Vagina (tissue), 2 donors: ENCODE data around the gene DIP2A. TPM values are rescaled to one million over a fixed set of nuclear protein-coding genes. Genes with fewer than 3 reads are reported as not detected.

Experiments used
- DNase-seq, 2 donors: peaks; one replicate each; pipeline ENCODE4 v3.0.0-alpha.2; 2017; ENCODE audit errors: extremely low spot score in 2 of 2
- H3K27ac ChIP-seq: fragments of 200-600 bp; sonication (generic); one replicate; pipeline ENCODE4 v1.5.1; 2019
- H3K27me3 ChIP-seq: fragments of 200-600 bp; sonication (generic); one replicate; pipeline ENCODE4 v1.5.1; 2019
- H3K36me3 ChIP-seq, 2 donors: fragments of 200-600 bp; sonication (generic); one replicate each; pipeline ENCODE4 v1.5.1; 2017 to 2019
- H3K4me1 ChIP-seq: fragments of 200-600 bp; sonication (generic); one replicate; pipeline ENCODE4 v1.5.1; 2019
- H3K4me3 ChIP-seq, 2 donors: fragments of 200-600 bp; sonication (generic); 1 replicate in 1 of 2; 2 replicates in 1 of 2; pipeline ENCODE4 v1.5.1; 2016 to 2019
- H3K9me3 ChIP-seq: fragments of 200-600 bp; sonication (generic); one replicate; pipeline ENCODE4 v1.5.1; 2019
- CTCF ChIP-seq, 3 experiments: fragments of 450-650 bp in 2 of 3; fragments of 200-600 bp in 1 of 3; sonication (generic) in 1 of 3; IDR thresholded peaks; one replicate each; pipeline ENCODE4 v1.5.1; 2017 to 2019; ENCODE audit warnings: antibody characterized with exemption in 3 of 3, mild to moderate bottlenecking in 2 of 3, moderate library complexity in 2 of 3
- POLR2A ChIP-seq, 2 donors: fragments of 450-650 bp; IDR thresholded peaks; one replicate each; pipeline ENCODE4 v1.6.1; 2017; ENCODE audit warnings: antibody characterized with exemption in 2 of 2, mild to moderate bottlenecking in 2 of 2, moderate library complexity in 2 of 2
- POLR2AphosphoS5 ChIP-seq, 2 donors: sonication (generic); formaldehyde crosslinking; IDR thresholded peaks; one replicate each; pipeline ENCODE4 v1.9.0; 2017; ENCODE audit warnings: antibody characterized with exemption in 2 of 2, mild to moderate bottlenecking in 2 of 2, low read depth in 1 of 2; ENCODE audit not compliant: insufficient read depth in 1 of 2
- intact Hi-C: fragments of 100-400 bp; cut with DNase I; formaldehyde crosslinking; loops from one replicate; pipeline ENCODE4 v1.15.1; 2023
- total RNA-seq: library from RNA; depleted of rRNA; stranded (reverse); fragments of >200 nt; gene quantifications from one replicate; pipeline ENCODE4 v1.2.3, GENCODE V29; 2016

The DIP2A gene
- total RNA-seq, 1 donor from 2014 or later: 46.2 TPM

DNA sequence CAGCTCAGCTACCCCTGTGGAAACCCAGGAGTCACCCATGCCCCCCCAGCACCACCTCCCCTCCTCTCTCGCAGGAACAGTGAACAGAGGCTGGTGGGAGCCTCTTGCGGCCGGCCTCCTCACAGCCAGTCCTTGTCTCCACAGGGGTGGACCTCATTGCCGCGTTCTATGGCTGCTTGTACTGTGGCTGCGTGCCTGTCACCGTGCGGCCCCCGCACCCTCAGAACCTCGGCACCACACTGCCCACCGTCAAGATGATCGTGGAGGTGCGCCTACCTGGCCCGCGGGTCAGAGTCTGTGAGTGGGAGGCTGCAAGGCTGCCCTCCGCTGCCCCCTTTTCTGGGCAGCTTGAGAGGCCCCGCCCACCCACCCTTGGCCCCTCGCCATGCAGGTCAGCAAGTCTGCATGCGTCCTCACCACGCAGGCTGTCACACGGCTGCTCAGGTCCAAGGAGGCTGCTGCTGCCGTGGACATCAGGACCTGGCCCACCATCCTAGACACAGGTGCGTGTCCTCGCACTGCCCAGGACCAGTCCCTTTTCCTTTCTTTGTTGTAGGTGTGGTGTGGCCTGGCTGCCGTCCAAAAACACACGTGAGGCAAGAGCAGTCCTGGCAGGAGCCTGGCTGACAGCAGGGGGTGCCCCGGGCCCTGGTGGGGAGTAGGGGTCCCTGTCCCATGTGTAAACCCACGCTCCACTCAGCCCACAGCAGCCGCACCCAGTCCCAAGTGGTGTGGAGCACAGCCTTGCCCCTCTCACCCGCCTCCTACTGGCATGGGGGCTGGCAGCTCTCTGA is 95.9 kb downstream of the DIP2A start:
- intact Hi-C loops: no loop called here
- no peak for DNase-seq
- Histone ChIP-seq H3K27ac (no peak overlapping the region), H3K9me3 (no peaks in the 10 kb centered on the region), H3K36me3 (peaks cover 0 to 60% of the 10 kb centered on the region in 2 donors), H3K4me3 (no peak overlapping the region), H3K4me1 (no peaks in the 10 kb centered on the region), H3K27me3 (no peaks in the 10 kb centered on the region)
- no peak for TF ChIP-seq POLR2AphosphoS5 (IDR thresholded peaks at IDR 0.05; ENCODE audit: insufficient read depth in 1 of 2, low read depth in 1 of 2)
- TF ChIP-seq CTCF (IDR thresholded peaks at IDR 0.05): no peak
- no peak for TF ChIP-seq POLR2A (IDR thresholded peaks at IDR 0.05)

- no peaks in the 10 kb centered on the region for H3K9me3 ChIP-seq
- H3K4me1 ChIP-seq: no peaks in the 10 kb centered on the region
- TF ChIP-seq CTCF (IDR thresholded peaks at IDR 0.05): no peak
- no peak for TF ChIP-seq POLR2A (IDR thresholded peaks at IDR 0.05)
- TF ChIP-seq POLR2AphosphoS5 (IDR thresholded peaks at IDR 0.05; ENCODE audit: insufficient read depth in 1 of 2, low read depth in 1 of 2): no peak
- DNase-seq: no peak
- H3K4me3 ChIP-seq: no peak overlapping the region
- peaks cover 0 to 58% of the 10 kb centered on the region in 2 donors for H3K36me3 ChIP-seq
- intact Hi-C loops: no loop called here
- no peaks in the 10 kb centered on the region for H3K27me3 ChIP-seq
- no peak overlapping the region for H3K27ac ChIP-seq
Observed at GRCh38 chr21:46555225-46555617, 96.5 kb downstream of the DIP2A start.

- H3K27ac ChIP-seq: no peak overlapping the region
- intact Hi-C loops: no loop called here
- no peak overlapping the region for H3K4me3 ChIP-seq
- no peaks in the 10 kb centered on the region for H3K4me1 ChIP-seq
- H3K9me3 ChIP-seq: no peaks in the 10 kb centered on the region
- no peaks in the 10 kb centered on the region for H3K27me3 ChIP-seq
- H3K36me3 ChIP-seq: peaks cover 0 to 58% of the 10 kb centered on the region in 2 donors
- DNase-seq: no peak
- TF ChIP-seq CTCF (IDR thresholded peaks at IDR 0.05) (no peak), POLR2AphosphoS5 (IDR thresholded peaks at IDR 0.05; ENCODE audit: insufficient read depth in 1 of 2, low read depth in 1 of 2) (no peak), POLR2A (IDR thresholded peaks at IDR 0.05) (no peak)
Observed at GRCh38 chr21:46555678-46556077, 97.0 kb downstream of the DIP2A start.

DNA sequence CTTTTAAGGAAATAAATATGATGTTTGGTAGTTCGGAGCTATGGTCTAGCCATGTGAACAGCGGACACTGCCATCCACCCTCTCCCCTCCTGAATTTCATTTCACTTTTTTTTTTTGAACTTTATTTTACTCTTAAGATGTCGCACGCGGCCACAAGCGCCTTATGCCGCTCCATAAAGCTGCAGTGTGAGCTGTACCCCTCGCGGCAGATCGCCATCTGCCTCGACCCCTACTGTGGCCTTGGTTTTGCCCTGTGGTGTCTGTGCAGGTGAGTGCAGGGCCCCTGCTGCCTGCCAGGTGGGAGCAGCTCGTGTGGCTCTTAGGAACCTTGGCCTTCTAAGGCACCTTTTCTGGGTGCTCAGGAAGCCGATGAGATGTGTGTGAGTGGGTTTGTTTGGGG is 98.1 kb downstream of the DIP2A start:
- no peaks in the 10 kb centered on the region for H3K9me3 ChIP-seq
- H3K36me3 ChIP-seq: peaks cover 0 to 65% of the 10 kb centered on the region in 2 donors
- TF ChIP-seq POLR2A (IDR thresholded peaks at IDR 0.05) (no peak), POLR2AphosphoS5 (IDR thresholded peaks at IDR 0.05; ENCODE audit: insufficient read depth in 1 of 2, low read depth in 1 of 2) (no peak), CTCF (IDR thresholded peaks at IDR 0.05) (no peak)
- no peak overlapping the region for H3K4me3 ChIP-seq
- DNase-seq: no peak
- H3K27me3 ChIP-seq: no peaks in the 10 kb centered on the region
- intact Hi-C loops: no loop called here
- no peaks in the 10 kb centered on the region for H3K4me1 ChIP-seq
- no peak overlapping the region for H3K27ac ChIP-seq

GRCh38 chr21:46557469-46557868 is 98.8 kb downstream of the DIP2A start:
- intact Hi-C loops: no loop called here
- Histone ChIP-seq H3K4me1 (no peaks in the 10 kb centered on the region), H3K36me3 (peaks cover 0 to 72% of the 10 kb centered on the region in 2 donors), H3K4me3 (no peak overlapping the region), H3K27me3 (no peaks in the 10 kb centered on the region), H3K27ac (no peak overlapping the region), H3K9me3 (no peaks in the 10 kb centered on the region)
- no peak for DNase-seq
- no peak for TF ChIP-seq POLR2AphosphoS5 (IDR thresholded peaks at IDR 0.05; ENCODE audit: insufficient read depth in 1 of 2, low read depth in 1 of 2)
- TF ChIP-seq CTCF (IDR thresholded peaks at IDR 0.05): no peak
- TF ChIP-seq POLR2A (IDR thresholded peaks at IDR 0.05): no peak
